Left ventricle myocardium superior (tissue), 1 donor: ENCODE measurements around the gene SIL1. TPM values are rescaled to one million over a fixed set of nuclear protein-coding genes. Genes with fewer than 3 reads are reported as not detected.
"Not testable (repeated sequence)": the region's sequence is repeated elsewhere in the genome, so short reads cannot be mapped to it uniquely, and the experiment has no call there.

Experiments
- ATAC-seq: fragments of 200-7000 bp; cut with Tn5 transposase; one replicate; pipeline ENCODE4 v1.9.1; 2020; ENCODE audit warnings: mild to moderate bottlenecking, moderate library complexity
- DNase-seq: peaks from one replicate; pipeline ENCODE4 v3.0.0-alpha.2; 2020
- intact Hi-C: fragments of 100-400 bp; cut with micrococcal nuclease; formaldehyde crosslinking; loops from one replicate; pipeline ENCODE4 v1.11.0; 2022
- total RNA-seq: library from RNA; stranded (reverse); fragmentation: NEBNext Ultra II Directional; extraction: Animal tissue kit (Norgen Biotek cat#: 25700); gene quantifications from one replicate; pipeline ENCODE4 v1.2.1, GENCODE V29; 2021
- donor health status: DM: no; HTN: yes; CAD: no; lungs with severe emphysema.

SIL1 gene
- total RNA-seq, 1 donor from 2014 or later: 46.0 TPM

GRCh38 chr5:138927544-138927943 lies 270.6 kb downstream of the SIL1 start:
- intact Hi-C loops: no loop called here
- DNase-seq: no peak
- ATAC-seq: no peak

GRCh38 chr5:138926688-138927448 lies 271.3 kb downstream of the SIL1 start:
- DNase-seq (no peak), ATAC-seq (peak; percentile 10)
- intact Hi-C loops: no loop called here

DNA sequence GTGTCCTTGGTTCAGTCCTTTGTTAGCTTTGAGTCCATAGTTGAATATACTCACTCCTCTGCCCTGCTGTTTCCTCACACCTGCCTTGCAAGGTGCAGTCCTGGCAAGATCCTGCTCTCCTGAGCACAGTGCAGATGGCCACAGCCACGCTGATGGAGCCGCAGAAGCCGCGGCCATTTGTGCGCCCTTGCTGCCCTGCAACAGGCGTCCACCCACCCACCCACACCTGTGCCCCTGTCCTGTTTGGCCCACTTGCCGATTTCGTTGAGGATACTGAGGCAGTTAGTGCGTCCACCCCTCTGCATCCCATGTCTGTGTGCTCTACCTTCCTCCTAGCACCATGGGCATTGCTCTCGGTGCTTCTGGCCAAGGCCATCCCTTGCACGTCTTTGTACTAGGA lies 271.9 kb downstream of the SIL1 start:
- no peak for ATAC-seq
- intact Hi-C loops: no loop called here
- DNase-seq: no peak

GRCh38 chr5:138925090-138925635 lies 273.0 kb downstream of the SIL1 start:
- intact Hi-C loops: no loop called here
- ATAC-seq (no peak), DNase-seq (no peak)

DNA sequence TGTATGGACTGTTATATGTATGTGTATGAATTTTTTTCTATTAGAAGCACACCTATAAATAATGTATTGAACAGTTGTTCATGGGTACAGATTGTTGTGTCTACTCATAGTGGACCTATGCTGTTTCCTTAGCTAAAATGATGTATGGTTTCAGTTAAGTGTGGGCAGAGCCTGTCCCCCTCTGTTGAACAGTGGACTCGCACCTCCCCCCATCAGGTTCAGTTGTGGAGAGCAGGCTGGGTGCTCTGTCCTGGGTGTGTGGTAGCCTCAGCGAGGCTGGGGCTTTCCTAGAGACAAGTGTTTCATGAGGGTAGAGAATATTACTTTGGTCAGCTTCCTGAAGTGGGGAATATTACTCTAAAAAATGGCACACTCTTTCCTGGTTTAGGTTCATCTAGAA lies 275.7 kb downstream of the SIL1 start:
- no peak for DNase-seq
- ATAC-seq: no peak
- intact Hi-C loops: no loop called here

DNA sequence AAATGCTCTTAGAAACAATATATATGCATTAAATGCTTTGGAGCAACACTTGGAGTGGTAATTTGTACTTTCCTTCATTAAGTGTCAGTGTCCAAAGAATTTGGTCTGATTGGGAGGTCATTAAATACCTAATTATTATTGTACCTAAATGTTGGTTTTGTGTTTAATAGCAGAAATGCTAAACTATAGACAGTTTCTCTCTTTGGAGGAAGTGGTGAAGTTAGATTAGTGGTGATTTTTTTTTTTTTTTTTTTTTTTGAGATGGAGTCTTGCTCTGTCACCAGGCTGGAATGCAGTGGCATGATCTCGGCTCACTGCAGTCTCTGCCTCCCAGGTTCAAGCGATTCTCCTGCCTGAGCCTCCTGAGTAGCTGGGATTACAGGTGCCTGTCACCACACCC lies 276.8 kb downstream of the SIL1 start:
- intact Hi-C loops, ATAC-seq, DNase-seq: not testable (repeated sequence)

DNA sequence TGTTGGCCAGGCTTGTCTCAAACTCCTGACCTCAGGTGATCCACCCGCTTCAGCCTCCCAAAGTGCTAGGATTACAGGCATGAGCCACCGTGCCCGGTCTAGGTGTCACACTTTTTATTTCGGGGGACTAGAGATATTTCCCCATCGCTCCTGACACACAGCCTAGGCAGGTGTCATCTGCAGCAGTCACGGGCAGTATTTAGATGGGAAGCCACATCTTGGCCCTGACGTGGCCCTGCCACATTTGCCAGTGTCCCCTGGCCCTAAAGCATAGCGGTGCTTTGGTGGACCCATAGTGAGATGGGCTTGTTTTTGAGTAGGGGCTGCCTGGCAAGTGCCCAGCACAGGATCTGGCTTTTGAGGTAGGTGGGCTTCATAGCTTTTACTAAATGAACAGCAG lies 278.0 kb downstream of the SIL1 start:
- DNase-seq (no peak), ATAC-seq (no peak)
- intact Hi-C loops: no loop called here

GRCh38 chr5:138918686-138919085 lies 279.5 kb downstream of the SIL1 start:
- ATAC-seq: no peak
- intact Hi-C loops: no loop called here
- no peak for DNase-seq

DNA sequence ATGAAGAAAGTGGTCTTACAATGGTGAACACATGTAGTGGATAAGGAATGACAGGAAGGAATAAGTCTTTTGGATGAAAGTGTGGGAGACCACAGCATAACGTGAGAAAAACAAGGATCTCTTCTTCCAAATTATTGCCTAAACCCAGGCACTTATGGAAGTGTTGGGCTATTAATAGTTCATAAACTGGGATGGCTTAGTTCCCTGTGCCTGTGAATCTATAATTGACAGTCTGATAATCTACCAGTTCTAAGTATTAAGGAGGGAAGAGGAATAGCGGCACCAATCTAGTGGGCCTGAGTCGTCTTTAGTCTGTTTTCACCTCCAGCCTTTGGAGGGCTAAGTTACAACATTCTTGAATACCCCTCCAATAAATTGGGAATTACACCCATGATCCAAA lies 283.8 kb downstream of the SIL1 start:
- DNase-seq (no peak), ATAC-seq (peak; percentile 84)
- intact Hi-C loops: no loop called here

DNA sequence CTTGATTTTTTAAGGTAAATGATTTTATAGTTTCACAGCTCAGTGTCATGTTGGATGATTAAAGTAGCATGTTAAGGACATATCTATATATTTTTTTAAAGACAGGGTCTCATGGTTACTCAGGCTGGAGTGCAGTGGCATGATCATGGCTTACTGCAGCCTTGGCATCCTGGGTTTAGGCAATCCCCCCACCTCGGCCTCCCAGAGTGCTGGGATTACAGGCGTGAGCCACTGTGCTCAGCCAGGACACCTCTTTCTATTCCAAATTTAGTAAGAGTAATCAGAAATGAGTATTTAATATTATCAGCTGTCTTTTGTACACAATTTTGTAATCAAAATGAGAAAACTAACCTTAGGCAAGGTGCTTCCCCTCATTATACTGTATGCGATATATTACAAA lies 284.4 kb downstream of the SIL1 start:
- intact Hi-C loops: no loop called here
- peak; percentile 57 for ATAC-seq
- no peak for DNase-seq

GRCh38 chr5:138912093-138912492 lies 286.1 kb downstream of the SIL1 start:
- DNase-seq (no peak), ATAC-seq (no peak)
- intact Hi-C loops: no loop called here

- no peak for DNase-seq
- intact Hi-C loops: no loop called here
- ATAC-seq: no peak
These were observed 286.7 kb downstream of the SIL1 start for GRCh38 chr5:138911441-138911840.

GRCh38 chr5:138910546-138911185 lies 287.5 kb downstream of the SIL1 start:
- ATAC-seq (no peak), DNase-seq (no peak)
- intact Hi-C loops: no loop called here

DNA sequence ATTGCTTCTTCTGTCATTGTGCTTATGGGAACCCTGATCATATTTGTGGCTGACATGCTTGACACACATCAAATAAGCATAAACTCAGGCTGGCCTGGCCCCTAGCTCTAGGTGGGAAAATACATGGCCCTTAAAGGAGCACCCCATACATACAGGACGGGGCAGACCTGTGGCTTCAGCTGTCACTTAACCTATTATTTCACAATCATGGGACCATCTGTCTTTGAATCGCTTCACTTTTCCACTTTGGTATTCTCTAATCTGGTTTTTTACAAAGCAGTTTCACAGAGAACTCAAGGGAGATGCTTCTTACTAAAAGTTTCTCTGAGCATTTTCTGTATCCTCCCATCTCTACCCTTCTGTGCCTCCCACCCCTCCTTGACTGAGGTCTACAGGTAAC lies 288.4 kb downstream of the SIL1 start:
- intact Hi-C loops: no loop called here
- DNase-seq: no peak
- no peak for ATAC-seq

DNA sequence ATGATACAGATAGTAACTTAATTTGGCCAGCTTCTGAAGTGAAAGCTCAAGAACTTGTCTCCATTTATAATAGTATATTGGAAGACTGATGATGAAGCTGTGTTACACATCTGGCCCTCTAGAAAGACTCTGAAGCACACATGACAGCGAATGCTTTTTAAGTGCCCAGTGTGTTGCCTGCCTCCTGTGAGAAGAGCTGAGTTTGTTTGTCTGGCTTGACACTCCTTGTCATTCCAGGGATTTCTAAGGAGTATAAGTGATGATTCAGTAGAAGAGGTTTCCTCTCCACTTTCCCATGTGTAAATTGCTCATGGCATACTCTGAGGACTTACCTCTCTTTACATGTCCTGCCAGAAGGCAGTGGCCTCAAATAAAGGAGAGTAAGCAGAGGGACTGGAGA lies 292.6 kb downstream of the SIL1 start:
- intact Hi-C loops: no loop called here
- no peak for ATAC-seq

DNA sequence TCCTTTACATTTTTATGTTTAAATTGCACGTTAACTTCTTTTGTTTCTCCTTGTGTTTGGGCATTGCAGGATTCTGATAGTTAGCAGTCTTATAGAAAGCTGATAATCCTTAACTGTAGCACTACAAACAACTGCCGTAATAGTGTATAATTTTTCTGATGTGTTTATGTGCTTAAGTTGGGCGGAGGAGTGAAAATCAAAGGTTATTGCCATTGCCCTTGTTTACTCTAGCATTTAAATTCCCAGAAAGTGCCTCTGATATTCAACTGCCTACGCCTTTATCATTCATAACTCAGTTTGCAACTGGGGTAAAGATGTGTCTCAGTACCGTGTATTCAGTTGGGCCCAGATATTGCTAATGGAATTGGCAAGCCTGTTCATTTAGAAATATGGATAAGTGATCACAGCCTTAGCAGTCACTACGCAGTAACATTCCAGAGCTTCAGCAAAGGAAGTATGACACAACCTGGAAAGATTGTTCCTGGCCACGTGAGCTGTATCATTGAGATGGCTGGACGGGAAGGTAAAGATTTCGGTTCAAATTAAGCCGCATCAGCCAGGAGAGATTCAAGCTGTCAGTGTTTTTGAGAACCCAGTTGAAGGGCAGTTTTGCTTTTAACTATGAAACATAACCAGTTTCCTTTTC lies 294.9 kb downstream of the SIL1 start:
- intact Hi-C loops: no loop called here
- DNase-seq: no peak
- peak; percentile 75 for ATAC-seq

More for the DNA sequence above, 292.6 kb downstream of the SIL1 start:
- no peak for DNase-seq

GRCh38 chr5:138901716-138902115 lies 296.5 kb downstream of the SIL1 start:
- intact Hi-C loops: no loop called here
- DNase-seq (no peak), ATAC-seq (no peak)

DNA sequence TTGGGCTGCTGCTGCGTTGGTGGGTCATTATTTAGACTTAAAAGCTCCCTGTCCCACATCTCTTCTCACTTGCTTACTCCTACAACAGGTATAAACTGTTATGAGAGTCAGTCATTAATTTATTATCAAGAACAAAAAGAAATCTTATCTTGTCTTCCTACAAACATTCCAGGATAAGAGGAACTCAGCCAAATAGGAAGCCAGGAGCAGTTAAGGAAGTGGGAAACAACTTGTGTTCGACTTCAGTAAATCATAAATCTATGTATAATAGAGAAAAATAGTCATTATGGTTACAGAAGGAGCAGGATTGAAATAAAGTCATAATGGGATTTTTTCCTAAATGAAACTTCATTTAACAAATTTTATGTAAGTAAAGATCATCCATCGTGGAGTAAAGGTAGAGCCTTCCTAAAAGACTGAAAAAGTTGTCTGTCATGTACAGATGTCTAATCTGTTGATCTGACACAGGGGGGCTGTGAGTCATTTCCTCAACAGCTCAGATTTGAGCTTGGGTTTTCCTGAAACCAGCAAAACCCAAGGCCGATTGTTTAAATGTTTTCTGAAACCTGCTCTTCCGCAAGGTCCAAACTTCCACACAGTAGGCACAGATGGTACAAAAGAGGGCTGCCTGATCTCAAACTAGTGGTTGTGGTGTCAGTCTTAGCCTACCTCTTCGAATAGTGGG lies 297.7 kb downstream of the SIL1 start:
- peak; percentile 17 for ATAC-seq
- intact Hi-C loops: no loop called here
- DNase-seq: no peak

DNA sequence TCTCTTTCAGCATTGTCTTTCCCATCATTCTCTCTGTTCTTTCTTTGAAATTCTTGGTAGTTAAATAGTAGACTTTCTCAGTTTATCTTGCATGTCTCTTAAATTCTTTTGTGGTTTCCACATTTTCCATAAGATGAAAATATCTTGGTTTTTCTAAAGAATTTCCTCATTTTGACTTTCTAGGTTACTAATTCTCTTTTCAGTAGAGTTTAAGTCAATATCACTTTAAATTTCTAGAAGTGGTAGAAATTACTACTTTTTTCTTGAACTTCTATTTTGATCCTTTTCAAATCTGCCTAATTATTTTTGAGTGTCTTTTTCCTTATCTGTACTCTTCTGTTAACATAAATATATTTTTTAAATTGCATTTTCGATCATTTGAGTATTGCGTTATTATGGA lies 299.4 kb downstream of the SIL1 start:
- ATAC-seq: no peak
- DNase-seq: no peak
- intact Hi-C loops: no loop called here

GRCh38 chr5:138898299-138898698 lies 299.9 kb downstream of the SIL1 start:
- no peak for ATAC-seq
- DNase-seq: no peak
- intact Hi-C loops: no loop called here
